ENCODE data around the gene MS4A6E.

MS4A6E gene

GRCh38 chr11:60347084-60347797 is 20.2 kb downstream of the MS4A6E start:
- H3K27ac ChIP-seq (replicated peaks): no peak overlapping the region
- no peak overlapping the region for H3K4me3 ChIP-seq (replicated peaks; ENCODE audit: insufficient read depth, low read length)
- H3K27me3 ChIP-seq (ENCODE audit: insufficient read depth, poor library complexity, severe bottlenecking): no peaks in the 10 kb centered on the region
- DNase-seq (ENCODE audit: low read depth in 1 of 2, low spot score in 1 of 2): no peak
- no peak for TF ChIP-seq POLR2AphosphoS5 (IDR thresholded peaks at IDR 0.05; ENCODE audit: low read depth)
- no peak for TF ChIP-seq REST (IDR thresholded peaks at IDR 0.05; ENCODE audit: insufficient replicate concordance, low read depth)
- TF ChIP-seq CTCF (IDR thresholded peaks at IDR 0.05; ENCODE audit: insufficient read depth, low read length): no peak
- TF ChIP-seq GABPA (IDR thresholded peaks at IDR 0.05; ENCODE audit: low read depth): no peak
- no peak for TF ChIP-seq SPI1 (IDR thresholded peaks at IDR 0.05; ENCODE audit: borderline replicate concordance, low read depth)

GRCh38 chr11:60348116-60348515 is 21.1 kb downstream of the MS4A6E start:
- Histone ChIP-seq H3K27ac (replicated peaks) (no peak overlapping the region), H3K27me3 (ENCODE audit: insufficient read depth, poor library complexity, severe bottlenecking) (no peaks in the 10 kb centered on the region), H3K4me3 (replicated peaks; ENCODE audit: insufficient read depth, low read length) (no peak overlapping the region)
- TF ChIP-seq POLR2AphosphoS5 (IDR thresholded peaks at IDR 0.05; ENCODE audit: low read depth): no peak
- no peak for TF ChIP-seq CTCF (IDR thresholded peaks at IDR 0.05; ENCODE audit: insufficient read depth, low read length)
- DNase-seq (ENCODE audit: low read depth in 1 of 2, low spot score in 1 of 2): no peak

GRCh38 chr11:60349990-60350389 is 22.9 kb downstream of the MS4A6E start:
- DNase-seq (ENCODE audit: low read depth in 1 of 2, low spot score in 1 of 2): no peak
- no peak for TF ChIP-seq CTCF (IDR thresholded peaks at IDR 0.05; ENCODE audit: insufficient read depth, low read length)
- no peak for TF ChIP-seq REST (IDR thresholded peaks at IDR 0.05; ENCODE audit: insufficient replicate concordance, low read depth)
- TF ChIP-seq GABPA (IDR thresholded peaks at IDR 0.05; ENCODE audit: low read depth): no peak
- peak; percentile 36; the same call in 1 of the 2 replicates for TF ChIP-seq SPI1 (IDR thresholded peaks at IDR 0.05; ENCODE audit: borderline replicate concordance, low read depth)
- TF ChIP-seq POLR2AphosphoS5 (IDR thresholded peaks at IDR 0.05; ENCODE audit: low read depth): no peak
- no peak overlapping the region for H3K4me3 ChIP-seq (replicated peaks; ENCODE audit: insufficient read depth, low read length)
- H3K27ac ChIP-seq (replicated peaks): no peak overlapping the region
- H3K27me3 ChIP-seq (ENCODE audit: insufficient read depth, poor library complexity, severe bottlenecking): no peaks in the 10 kb centered on the region

- no peak overlapping the region for H3K27ac ChIP-seq (replicated peaks)
- TF ChIP-seq GABPA (IDR thresholded peaks at IDR 0.05; ENCODE audit: low read depth) (no peak), SPI1 (IDR thresholded peaks at IDR 0.05; ENCODE audit: borderline replicate concordance, low read depth) (no peak), REST (IDR thresholded peaks at IDR 0.05; ENCODE audit: insufficient replicate concordance, low read depth) (no peak), CTCF (IDR thresholded peaks at IDR 0.05; ENCODE audit: insufficient read depth, low read length) (no peak), POLR2AphosphoS5 (IDR thresholded peaks at IDR 0.05; ENCODE audit: low read depth) (no peak)
- H3K4me3 ChIP-seq (replicated peaks; ENCODE audit: insufficient read depth, low read length): no peak overlapping the region
- H3K27me3 ChIP-seq (ENCODE audit: insufficient read depth, poor library complexity, severe bottlenecking): no peaks in the 10 kb centered on the region
- DNase-seq (ENCODE audit: low read depth in 1 of 2, low spot score in 1 of 2): no peak
These were observed 30.7 kb downstream of the MS4A6E start for GRCh38 chr11:60357771-60358170.
